WERI-Rb-1 (cell line): Measurements from ENCODE around the gene TRDN.

ENCODE experiments used
- DNase-seq: peaks from one replicate; pipeline ENCODE4 v3.0.0-alpha.2; 2020
- H3K27ac ChIP-seq: fragments of 250-450 bp; sonication (Bioruptor Pico); 2 replicates; pipeline ENCODE4 v1.5.1; 2020; ENCODE audit warnings: mild to moderate bottlenecking, moderate library complexity
- H3K27me3 ChIP-seq: fragments of 250-450 bp; sonication (Bioruptor Pico); 2 replicates; pipeline ENCODE4 v1.5.1; 2021; ENCODE audit warnings: mild to moderate bottlenecking, low read depth, moderate library complexity; ENCODE audit not compliant: insufficient read depth, severe bottlenecking
- H3K36me3 ChIP-seq: fragments of 250-450 bp; sonication (Bioruptor Pico); 2 replicates; pipeline ENCODE4 v1.5.1; 2020; ENCODE audit warnings: mild to moderate bottlenecking, moderate library complexity
- H3K4me3 ChIP-seq: 2 replicates; pipeline ENCODE4 v1.5.1; 2011; ENCODE audit warnings: low read depth, mild to moderate bottlenecking, control low read depth, low read length
- H3K9me3 ChIP-seq: fragments of 250-450 bp; sonication (Bioruptor Pico); 2 replicates; pipeline ENCODE4 v1.5.1; 2021; ENCODE audit warnings: mild to moderate bottlenecking, moderate library complexity; ENCODE audit not compliant: severe bottlenecking
- TF ChIP-seq, protein P1 (sequence below): IDR thresholded peaks from 2 replicates; pipeline ENCODE4 v1.5.1; 2011; ENCODE audit warnings: low read depth, mild to moderate bottlenecking, control low read depth, inconsistent platforms, low read length

Gene TRDN

DNA sequence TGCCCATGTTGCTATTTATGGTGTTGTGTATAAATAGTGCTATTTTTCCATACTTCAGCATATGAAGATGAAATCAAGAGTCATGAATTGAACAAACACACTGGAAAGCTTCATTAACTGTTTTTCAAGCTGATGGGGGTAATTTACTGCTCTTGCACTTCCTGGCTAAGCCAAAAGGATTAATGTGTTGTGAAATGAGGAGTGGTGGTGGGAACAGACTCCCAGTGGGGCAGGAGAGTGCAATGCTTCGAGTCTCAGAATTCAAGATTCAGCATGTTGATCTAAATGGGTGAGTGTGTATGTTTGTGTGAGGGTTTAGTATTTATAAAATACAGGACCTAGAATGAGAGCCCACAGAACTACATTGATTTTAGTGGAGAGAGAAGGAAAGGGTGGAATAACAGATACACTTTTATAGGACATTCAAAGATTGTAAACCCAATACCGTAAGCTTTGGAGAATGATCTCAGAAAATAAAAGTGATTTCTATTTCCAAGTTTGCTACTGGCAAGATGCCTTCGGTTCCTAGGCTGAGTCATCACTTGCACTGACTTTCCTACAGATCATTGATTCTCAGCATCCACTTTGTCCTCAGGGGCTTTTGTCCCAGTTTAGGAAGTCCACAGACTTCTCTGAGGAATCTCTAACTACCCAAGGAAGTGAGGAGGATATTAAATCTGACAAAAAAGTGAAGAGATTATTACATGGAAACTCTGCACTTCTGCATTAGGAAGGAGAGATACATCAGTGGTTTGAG lies 303.6 kb downstream of the TRDN start:
- DNase-seq, result no peak
- Histone ChIP-seq H3K9me3 (no peaks in the 10 kb centered on the region), H3K27me3 (no peaks in the 10 kb centered on the region), H3K27ac (no peak overlapping the region), H3K4me3 (no peak overlapping the region), H3K36me3 (no peaks in the 10 kb centered on the region)
- TF ChIP-seq, protein P1, sequence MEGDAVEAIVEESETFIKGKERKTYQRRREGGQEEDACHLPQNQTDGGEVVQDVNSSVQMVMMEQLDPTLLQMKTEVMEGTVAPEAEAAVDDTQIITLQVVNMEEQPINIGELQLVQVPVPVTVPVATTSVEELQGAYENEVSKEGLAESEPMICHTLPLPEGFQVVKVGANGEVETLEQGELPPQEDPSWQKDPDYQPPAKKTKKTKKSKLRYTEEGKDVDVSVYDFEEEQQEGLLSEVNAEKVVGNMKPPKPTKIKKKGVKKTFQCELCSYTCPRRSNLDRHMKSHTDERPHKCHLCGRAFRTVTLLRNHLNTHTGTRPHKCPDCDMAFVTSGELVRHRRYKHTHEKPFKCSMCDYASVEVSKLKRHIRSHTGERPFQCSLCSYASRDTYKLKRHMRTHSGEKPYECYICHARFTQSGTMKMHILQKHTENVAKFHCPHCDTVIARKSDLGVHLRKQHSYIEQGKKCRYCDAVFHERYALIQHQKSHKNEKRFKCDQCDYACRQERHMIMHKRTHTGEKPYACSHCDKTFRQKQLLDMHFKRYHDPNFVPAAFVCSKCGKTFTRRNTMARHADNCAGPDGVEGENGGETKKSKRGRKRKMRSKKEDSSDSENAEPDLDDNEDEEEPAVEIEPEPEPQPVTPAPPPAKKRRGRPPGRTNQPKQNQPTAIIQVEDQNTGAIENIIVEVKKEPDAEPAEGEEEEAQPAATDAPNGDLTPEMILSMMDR, result no peak

DNA sequence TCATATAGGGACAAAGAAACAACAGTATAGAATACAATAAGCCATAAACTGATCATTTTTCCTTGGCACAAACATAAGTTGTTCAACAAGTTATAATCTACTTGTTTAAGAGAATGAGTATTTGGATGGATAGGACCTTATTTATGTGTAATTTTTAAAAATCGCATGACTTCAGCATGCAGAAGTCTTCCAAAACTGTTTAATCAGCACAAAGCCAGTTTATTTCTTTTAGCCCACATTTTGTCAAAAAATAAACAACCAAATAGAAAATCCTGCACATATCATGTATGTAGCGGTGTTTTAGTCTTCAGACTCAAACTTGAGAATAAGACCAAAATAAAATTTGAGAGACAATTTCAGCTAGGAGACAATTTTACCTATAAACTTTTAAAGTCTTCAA lies 304.7 kb downstream of the TRDN start:
- H3K36me3 ChIP-seq, result no peaks in the 10 kb centered on the region
- H3K27ac ChIP-seq, result no peak overlapping the region
- H3K9me3 ChIP-seq, result no peaks in the 10 kb centered on the region
- no peaks in the 10 kb centered on the region for H3K27me3 ChIP-seq
- no peak overlapping the region for H3K4me3 ChIP-seq
- DNase-seq, result no peak
- TF ChIP-seq, protein P1, result no peak

DNA sequence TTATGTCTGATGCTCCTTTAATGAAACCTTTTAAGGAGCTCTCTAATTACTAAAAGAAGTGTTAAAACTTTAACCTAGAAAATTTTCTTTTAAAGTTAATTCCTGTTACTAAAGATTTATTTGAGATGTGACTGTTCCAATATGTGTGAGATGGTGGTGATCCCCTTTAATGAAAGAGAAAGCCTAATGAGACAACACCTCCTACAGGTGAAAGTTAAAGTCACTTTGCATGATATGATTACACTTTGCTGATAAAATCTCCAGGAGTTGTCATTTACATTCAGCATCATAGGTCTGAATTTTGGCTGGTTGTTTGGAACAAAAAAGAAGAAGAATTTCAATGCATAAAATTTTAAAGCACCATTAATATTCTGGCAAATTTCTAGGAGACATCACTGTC lies 307.4 kb downstream of the TRDN start:
- Histone ChIP-seq H3K27me3 (no peaks in the 10 kb centered on the region), H3K36me3 (no peaks in the 10 kb centered on the region), H3K27ac (no peak overlapping the region), H3K4me3 (no peak overlapping the region), H3K9me3 (no peaks in the 10 kb centered on the region)
- no peak for DNase-seq
- TF ChIP-seq, protein P1, result no peak

DNA sequence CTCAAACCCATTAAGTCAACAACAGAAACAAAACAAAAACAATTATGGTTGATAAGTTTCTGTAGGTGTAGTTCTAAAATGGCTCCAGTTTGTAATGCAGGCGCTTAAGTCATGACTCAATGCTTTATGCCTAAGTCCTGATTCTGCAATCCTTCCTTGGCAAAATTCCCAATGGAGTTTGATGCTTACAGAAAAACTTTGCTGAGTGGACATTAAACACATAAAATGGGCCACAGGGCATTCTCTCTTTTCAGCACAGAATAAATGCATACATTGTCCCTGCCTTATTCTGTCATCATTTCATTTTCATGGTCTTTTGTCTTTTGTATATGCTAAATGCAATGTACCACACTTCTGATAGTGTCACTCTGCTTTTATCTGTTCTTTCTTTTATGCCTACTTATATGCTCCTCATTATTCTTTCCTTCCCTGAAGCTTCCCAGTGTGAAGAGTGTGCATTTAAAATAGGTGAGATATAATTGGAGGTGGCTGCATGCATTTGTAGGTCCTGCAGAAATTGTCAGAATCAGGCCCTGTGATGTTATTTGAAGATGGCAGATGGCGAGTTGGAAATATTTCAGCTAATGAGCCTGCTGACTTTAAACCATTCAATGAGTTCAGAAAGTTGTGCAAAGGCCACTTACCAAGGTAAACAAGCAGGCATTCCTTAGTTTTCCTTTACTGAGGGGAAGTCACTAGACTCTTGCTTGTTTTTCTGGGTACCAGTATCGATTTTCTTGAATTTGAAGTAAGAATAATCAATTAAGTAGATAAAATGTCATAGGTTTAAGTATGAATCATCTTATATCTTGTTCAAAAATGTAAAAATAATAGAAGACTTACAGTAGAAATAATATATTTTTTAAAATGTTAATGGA lies 313.1 kb downstream of the TRDN start:
- H3K36me3 ChIP-seq, result no peaks in the 10 kb centered on the region
- H3K27ac ChIP-seq, result no peak overlapping the region
- no peaks in the 10 kb centered on the region for H3K9me3 ChIP-seq
- TF ChIP-seq, protein P1, result no peak
- no peak for DNase-seq
- H3K27me3 ChIP-seq, result no peaks in the 10 kb centered on the region
- no peak overlapping the region for H3K4me3 ChIP-seq

DNA sequence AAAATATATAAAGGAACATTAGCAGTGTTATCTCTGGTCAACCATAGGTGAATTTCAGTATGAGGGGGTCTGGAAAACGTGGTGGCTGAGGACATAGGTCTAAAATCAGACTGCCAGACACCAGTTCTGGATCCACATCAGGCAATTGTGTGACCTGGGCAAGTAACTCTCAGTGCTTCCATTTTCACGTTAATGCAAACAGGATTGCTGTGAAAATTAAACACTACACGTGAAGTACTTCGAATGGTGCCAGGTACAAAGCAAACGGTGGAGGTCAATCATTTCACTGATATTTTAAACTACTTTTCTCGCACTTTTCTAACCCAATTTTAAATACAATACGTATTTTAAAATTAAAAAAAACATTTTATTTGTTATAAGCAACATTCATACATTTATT lies 315.7 kb downstream of the TRDN start:
- Histone ChIP-seq H3K36me3 (no peaks in the 10 kb centered on the region), H3K27me3 (no peaks in the 10 kb centered on the region), H3K9me3 (no peaks in the 10 kb centered on the region), H3K4me3 (no peak overlapping the region), H3K27ac (no peak overlapping the region)
- TF ChIP-seq, protein P1, result no peak
- DNase-seq, result no peak
